IPS-NIHi7 (cell line): ENCODE data around the gene MECR.

ENCODE experiments used
- DNase-seq: peaks from one replicate; pipeline ENCODE4 v3.0.0; 2012; ENCODE audit warnings: mixed read lengths; ENCODE audit errors: extremely low spot score

The MECR gene

GRCh38 chr1:29202053-29202452, 28.7 kb downstream of the MECR start:
- no peak for DNase-seq

- no peak for DNase-seq
Measured at GRCh38 chr1:29201595-29202051, 29.1 kb downstream of the MECR start.

GRCh38 chr1:29200906-29201594, 29.7 kb downstream of the MECR start:
- no peak for DNase-seq

- no peak for DNase-seq
Measured at GRCh38 chr1:29197993-29198392, 32.7 kb downstream of the MECR start.

GRCh38 chr1:29197590-29197924, 33.2 kb downstream of the MECR start:
- DNase-seq: peak; percentile 72

- no peak for DNase-seq
Measured at GRCh38 chr1:29196863-29197589, 33.7 kb downstream of the MECR start.

- DNase-seq: no peak
Measured at GRCh38 chr1:29195881-29196291, 34.8 kb downstream of the MECR start.

GRCh38 chr1:29193879-29194455, 36.8 kb downstream of the MECR start:
- DNase-seq: no peak

GRCh38 chr1:29190718-29191117, 40.0 kb downstream of the MECR start:
- DNase-seq: no peak

- DNase-seq: peak; percentile 45
Measured at GRCh38 chr1:29186707-29187106, 44.0 kb downstream of the MECR start.

GRCh38 chr1:29186252-29186651, 44.5 kb downstream of the MECR start:
- DNase-seq: no peak

GRCh38 chr1:29183287-29183686, 47.4 kb downstream of the MECR start:
- DNase-seq: no peak

- DNase-seq: peak; percentile 99
Measured at GRCh38 chr1:29181413-29182225, 49.1 kb downstream of the MECR start, which contains the start of gene SRSF4. SRSF4 (minus strand) TSS chr1:29181900; CDS start chr1:29181752, 148 bp downstream.

GRCh38 chr1:29180497-29181412, 50.0 kb downstream of the MECR start:
- DNase-seq: no peak

GRCh38 chr1:29179641-29180184, 51.0 kb downstream of the MECR start:
- no peak for DNase-seq

- no peak for DNase-seq
Measured at GRCh38 chr1:29177022-29177705, 53.6 kb downstream of the MECR start.

- no peak for DNase-seq
Measured at GRCh38 chr1:29176576-29176975, 54.2 kb downstream of the MECR start.

GRCh38 chr1:29172415-29172939, 58.3 kb downstream of the MECR start:
- DNase-seq: no peak

- DNase-seq: no peak
Measured at GRCh38 chr1:29171521-29171920, 59.2 kb downstream of the MECR start.

- no peak for DNase-seq
Measured at GRCh38 chr1:29171089-29171488, 59.6 kb downstream of the MECR start.
